HEK293T (cell line): ENCODE results near the gene JMJD6.

ENCODE experiments used
- BHLHE40 ChIP-seq: fragments of 450-650 bp; IDR thresholded peaks from 2 replicates; pipeline ENCODE4 v1.6.1; 2016; ENCODE audit warnings: mild to moderate bottlenecking, moderate library complexity, borderline replicate concordance
- FOXA1 ChIP-seq: fragments of 450-650 bp; IDR thresholded peaks from 2 replicates; pipeline ENCODE4 v1.6.1; 2016; ENCODE audit warnings: mild to moderate bottlenecking
- PKNOX1 ChIP-seq: fragments of 450-650 bp; IDR thresholded peaks from 2 replicates; pipeline ENCODE4 v1.6.1; 2016

- TF ChIP-seq FOXA1 (no peak), PKNOX1 (no peak), BHLHE40 (no peak)
Measured at GRCh38 chr17:76691379-76692191, 34.8 kb downstream of the JMJD6 start.
